ENCODE data around the gene COQ4.
"Not testable (repeated sequence)": the region's sequence is repeated elsewhere in the genome, so short reads cannot be mapped to it uniquely, and the experiment has no call there.

Gene COQ4

DNA sequence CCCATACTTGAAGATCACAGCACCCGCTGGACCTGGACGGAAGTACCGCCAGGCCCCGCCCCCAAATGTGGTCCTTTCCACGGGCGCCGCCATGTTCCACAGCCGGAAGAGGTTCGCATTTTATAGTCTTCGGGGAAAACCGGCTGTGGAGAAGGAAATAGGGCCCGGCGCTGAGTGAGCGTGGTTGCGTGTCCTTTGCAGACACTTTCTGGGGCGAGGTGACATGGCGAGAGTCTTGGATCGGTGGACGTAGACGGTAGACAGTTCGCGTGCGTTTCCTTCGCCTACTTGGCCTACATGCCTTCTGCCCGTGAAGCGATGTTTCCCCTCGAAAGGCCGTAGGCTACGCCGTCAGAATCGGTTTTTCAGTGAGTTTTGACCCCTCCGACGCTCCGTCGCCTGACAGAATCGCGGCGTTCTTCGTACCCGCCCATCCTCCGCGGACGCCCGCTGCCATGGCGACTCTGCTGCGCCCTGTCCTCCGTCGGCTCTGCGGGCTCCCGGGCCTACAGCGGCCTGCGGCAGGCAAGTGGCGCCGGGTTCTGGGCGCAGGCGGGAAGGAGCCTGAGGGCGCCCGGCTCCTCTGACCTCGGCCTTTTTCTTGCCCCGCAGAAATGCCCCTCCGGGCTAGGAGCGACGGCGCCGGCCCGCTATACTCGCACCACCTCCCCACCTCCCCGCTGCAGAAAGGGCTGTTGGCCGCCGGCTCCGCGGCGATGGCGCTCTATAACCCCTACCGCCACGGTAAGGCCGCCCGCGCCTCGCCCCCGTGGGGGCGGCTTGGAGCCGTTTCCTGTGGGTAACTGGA, at the start of gene COQ4, which contains the start of gene TRUB2:
TSS of gene COQ4 (plus strand) at position 436 of the 808 bp plus-strand sequence. CDS start at position 456, 20 bp downstream.
TSS of gene TRUB2 (minus strand) at position 44 of the 808 bp plus-strand sequence. CDS start at position 5, 39 bp downstream.
- in situ Hi-C loops (cut with MboI; ENCODE audit: low sequenced_read_pairs): no loop called here

- in situ Hi-C loops (cut with MboI; ENCODE audit: low sequenced_read_pairs): no loop called here
Observed at GRCh38 chr9:128274245-128274644, 48.4 kb upstream of the COQ4 start.

- in situ Hi-C loops (cut with MboI; ENCODE audit: low sequenced_read_pairs): no loop called here
Observed at GRCh38 chr9:128275198-128276007, 47.2 kb upstream of the COQ4 start, which contains the start of gene GOLGA2. Gene GOLGA2, minus strand, starts transcription at chr9:128276007. Its CDS starts 31 bp downstream, at chr9:128275976.

- in situ Hi-C loops (cut with MboI; ENCODE audit: low sequenced_read_pairs): no loop called here
Observed at GRCh38 chr9:128276008-128276573, 46.5 kb upstream of the COQ4 start, which contains the start of gene SWI5. Gene SWI5, plus strand, starts transcription at chr9:128276276.

DNA sequence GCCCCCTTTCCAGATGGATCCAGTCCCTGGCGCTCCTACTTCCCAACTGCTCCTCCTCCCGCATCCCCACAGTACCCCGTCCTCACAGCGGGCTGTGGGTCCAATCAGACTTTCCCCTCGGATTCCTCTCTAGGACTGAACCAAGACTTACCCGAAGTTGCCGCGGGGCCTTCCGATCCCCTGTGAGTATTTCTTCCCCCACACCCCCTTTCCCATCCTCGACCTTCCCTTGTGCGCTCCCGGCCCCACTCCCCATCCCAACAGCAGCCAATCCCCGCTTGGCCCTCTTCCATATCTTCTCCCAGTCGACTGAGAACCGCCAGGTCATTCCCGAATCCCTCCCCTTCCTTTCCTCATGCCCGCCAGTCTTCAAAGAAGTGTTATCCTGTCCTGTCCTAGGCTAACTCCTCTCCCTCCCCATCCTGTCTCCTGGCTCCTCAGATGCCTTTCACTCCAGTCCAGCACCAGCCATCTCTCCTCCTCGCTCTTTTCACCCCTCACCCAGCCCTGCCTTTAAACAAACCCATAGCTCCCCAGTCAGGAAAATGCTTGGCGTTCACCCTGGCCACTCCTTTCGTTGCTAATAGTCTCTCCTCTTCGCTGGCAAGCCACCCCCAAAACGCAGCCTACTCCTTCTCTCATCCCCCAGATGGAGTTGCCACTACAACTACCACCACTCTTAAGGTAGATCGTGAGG, 45.9 kb upstream of the COQ4 start:
- in situ Hi-C loops (cut with MboI; ENCODE audit: low sequenced_read_pairs): no loop called here

- in situ Hi-C loops (cut with MboI; ENCODE audit: low sequenced_read_pairs): not testable (repeated sequence)
Observed at GRCh38 chr9:128279088-128280073, 43.3 kb upstream of the COQ4 start.

DNA sequence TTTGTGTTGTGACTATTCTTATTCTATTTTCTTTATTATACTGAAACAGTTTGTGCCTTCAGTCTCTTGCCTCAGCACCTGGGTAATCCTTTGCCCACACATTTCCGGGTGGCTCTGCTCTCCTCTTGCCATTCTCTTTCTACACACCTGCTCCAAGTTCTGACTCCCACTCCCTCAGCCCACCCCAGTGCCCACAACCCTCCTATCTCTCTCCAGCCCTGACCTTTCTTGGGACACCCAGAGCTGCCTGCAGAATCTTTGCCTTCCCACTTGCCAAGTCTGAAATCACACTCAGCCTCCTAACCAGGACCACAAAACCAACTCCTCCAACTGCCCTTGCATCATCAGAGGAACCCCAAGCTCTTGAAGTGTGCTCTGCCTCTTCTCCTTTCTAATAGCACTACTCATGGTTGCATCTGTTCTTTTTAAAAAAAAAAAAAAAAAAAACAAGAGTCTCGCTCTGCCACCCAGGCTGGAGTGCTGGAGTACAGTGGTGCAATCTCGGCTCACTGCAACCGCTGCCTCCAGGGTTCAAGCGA, 42.5 kb upstream of the COQ4 start:
- in situ Hi-C loops (cut with MboI; ENCODE audit: low sequenced_read_pairs): no loop called here

DNA sequence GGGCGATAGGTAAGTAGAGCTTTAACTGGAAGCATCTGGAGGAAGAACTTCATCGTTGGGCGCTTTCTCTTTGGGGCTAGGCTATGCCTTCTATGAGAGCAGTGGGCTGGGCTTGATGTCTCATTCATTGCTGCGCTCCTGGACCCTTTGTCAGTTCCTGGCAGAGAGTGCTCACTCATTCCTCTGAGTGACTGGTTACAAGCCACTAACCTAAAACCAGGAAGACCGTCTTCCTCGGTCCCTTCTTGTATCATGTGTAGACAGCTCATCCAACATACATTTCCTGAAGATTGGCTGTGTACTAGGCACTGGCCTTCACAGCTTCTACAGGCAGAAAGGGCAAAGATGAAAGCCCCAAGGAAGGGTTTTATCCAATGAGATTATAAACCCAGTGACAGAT, 40.1 kb upstream of the COQ4 start:
- in situ Hi-C loops (cut with MboI; ENCODE audit: low sequenced_read_pairs): no loop called here

DNA sequence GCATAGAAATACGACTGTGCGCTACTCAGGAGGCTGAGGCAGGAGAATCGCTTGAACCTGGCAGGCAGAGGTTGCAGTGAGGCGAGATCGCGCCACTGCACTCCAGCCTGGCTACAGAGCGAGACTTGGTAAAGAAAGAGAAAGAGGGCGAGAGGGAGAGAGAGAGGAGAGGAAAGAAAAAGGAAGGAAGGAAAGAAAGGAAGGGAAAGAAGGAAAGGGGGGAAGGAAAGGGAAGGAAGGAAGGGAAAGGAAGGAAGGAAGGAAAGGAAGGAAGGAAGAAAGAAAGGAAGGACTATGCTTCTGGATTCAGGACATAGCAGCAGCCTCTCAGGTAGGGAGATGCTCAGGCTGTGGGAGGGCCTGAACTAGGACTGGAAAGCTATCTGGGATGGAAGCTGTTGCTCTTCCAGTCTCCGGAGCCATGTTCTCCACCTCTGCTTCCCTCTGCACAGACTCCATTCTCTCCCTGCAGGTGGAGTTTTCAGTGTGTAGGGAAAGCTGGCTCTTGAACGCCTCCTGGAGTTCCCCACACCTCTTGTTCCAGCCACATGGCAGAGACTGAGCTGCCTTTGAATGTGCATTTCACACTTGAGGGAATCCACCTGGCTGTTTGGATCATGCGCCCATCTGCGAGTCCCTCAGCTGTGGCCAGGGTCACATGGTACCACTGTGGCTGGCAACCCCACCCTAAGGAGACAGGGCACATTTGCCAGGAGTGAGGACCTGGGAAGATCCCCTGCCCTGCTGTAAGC, 37.4 kb upstream of the COQ4 start:
- in situ Hi-C loops (cut with MboI; ENCODE audit: low sequenced_read_pairs): no loop called here

- in situ Hi-C loops (cut with MboI; ENCODE audit: low sequenced_read_pairs): no loop called here
Observed at GRCh38 chr9:128286440-128286839, 36.2 kb upstream of the COQ4 start.

GRCh38 chr9:128288273-128289004, 34.2 kb upstream of the COQ4 start:
- in situ Hi-C loops (cut with MboI; ENCODE audit: low sequenced_read_pairs): no loop called here

- in situ Hi-C loops (cut with MboI; ENCODE audit: low sequenced_read_pairs): no loop called here
Observed at GRCh38 chr9:128292009-128292408, 30.6 kb upstream of the COQ4 start.

DNA sequence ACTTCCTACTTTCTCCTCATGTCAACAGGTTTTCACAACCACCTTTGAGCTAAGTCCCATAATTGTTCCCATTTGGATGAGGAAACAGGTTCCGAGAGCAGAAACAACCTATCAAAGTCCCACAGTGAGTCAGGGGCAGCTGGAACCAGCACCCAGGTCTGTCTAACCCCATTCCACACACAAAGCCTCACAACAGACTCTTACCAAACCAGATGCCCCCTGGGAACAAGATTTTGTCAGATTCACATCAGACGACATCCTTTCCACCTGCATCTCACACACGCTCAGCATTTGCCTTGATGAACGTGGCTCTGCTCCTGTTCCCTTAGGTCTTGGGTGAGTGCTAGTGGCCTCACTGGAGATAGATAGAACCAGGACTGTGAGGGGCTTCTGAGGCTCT, 29.5 kb upstream of the COQ4 start:
- in situ Hi-C loops (cut with MboI; ENCODE audit: low sequenced_read_pairs): no loop called here

DNA sequence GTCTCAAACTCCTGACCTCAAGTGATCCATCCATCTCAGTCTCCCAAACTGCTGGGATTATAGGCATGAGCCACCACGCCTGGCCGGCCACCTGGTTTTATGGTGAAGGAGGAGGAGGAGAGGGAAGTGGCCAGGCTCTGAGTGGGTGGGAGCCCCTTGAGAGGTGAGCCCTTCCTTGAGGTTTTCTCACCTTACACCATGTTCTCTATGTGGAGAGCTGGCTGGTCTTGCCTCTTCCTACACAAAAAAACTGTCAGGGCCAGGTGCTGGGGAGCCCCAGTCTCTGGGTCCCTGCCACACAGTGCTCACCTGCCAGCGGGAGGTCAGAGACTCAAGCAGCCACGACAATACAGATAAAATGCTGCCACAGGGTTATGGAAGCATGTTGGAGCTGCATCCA, 28.5 kb upstream of the COQ4 start:
- in situ Hi-C loops (cut with MboI; ENCODE audit: low sequenced_read_pairs): no loop called here

GRCh38 chr9:128296340-128297220, 26.1 kb upstream of the COQ4 start:
- in situ Hi-C loops (cut with MboI; ENCODE audit: low sequenced_read_pairs): no loop called here

- in situ Hi-C loops (cut with MboI; ENCODE audit: low sequenced_read_pairs): no loop called here
Observed at GRCh38 chr9:128297221-128297773, 25.3 kb upstream of the COQ4 start.
